ENCODE results near the gene GBA3.

The GBA3 gene

GRCh38 chr4:22695917-22696316 is 3.2 kb downstream of the GBA3 start:
- no peak for DNase-seq (ENCODE audit: low read depth)

- no peak for DNase-seq (ENCODE audit: low read depth)
These were observed 11.2 kb downstream of the GBA3 start for GRCh38 chr4:22703912-22704311.

GRCh38 chr4:22707390-22707789 is 14.7 kb downstream of the GBA3 start:
- no peak for DNase-seq (ENCODE audit: low read depth)

GRCh38 chr4:22708961-22709360 is 16.2 kb downstream of the GBA3 start:
- DNase-seq (ENCODE audit: low read depth) = no peak

- no peak for DNase-seq (ENCODE audit: low read depth)
These were observed 19.4 kb downstream of the GBA3 start for GRCh38 chr4:22712105-22712504.

GRCh38 chr4:22712529-22712928 is 19.8 kb downstream of the GBA3 start:
- no peak for DNase-seq (ENCODE audit: low read depth)

- no peak for DNase-seq (ENCODE audit: low read depth)
These were observed 21.1 kb downstream of the GBA3 start for GRCh38 chr4:22713841-22714240.

- no peak for DNase-seq (ENCODE audit: low read depth)
These were observed 26.5 kb downstream of the GBA3 start for GRCh38 chr4:22719218-22719617.

GRCh38 chr4:22720091-22720490 is 27.4 kb downstream of the GBA3 start:
- no peak for DNase-seq (ENCODE audit: low read depth)

GRCh38 chr4:22721204-22721603 is 28.5 kb downstream of the GBA3 start:
- no peak for DNase-seq (ENCODE audit: low read depth)

- DNase-seq (ENCODE audit: low read depth) = no peak
These were observed 37.3 kb downstream of the GBA3 start for GRCh38 chr4:22730021-22730420.

GRCh38 chr4:22733816-22734215 is 41.1 kb downstream of the GBA3 start:
- DNase-seq (ENCODE audit: low read depth) = no peak

GRCh38 chr4:22736912-22737311 is 44.2 kb downstream of the GBA3 start:
- no peak for DNase-seq (ENCODE audit: low read depth)

GRCh38 chr4:22739968-22740367 is 47.2 kb downstream of the GBA3 start:
- DNase-seq (ENCODE audit: low read depth) = no peak

GRCh38 chr4:22741744-22742143 is 49.0 kb downstream of the GBA3 start:
- DNase-seq (ENCODE audit: low read depth) = no peak

- no peak for DNase-seq (ENCODE audit: low read depth)
These were observed 50.6 kb downstream of the GBA3 start for GRCh38 chr4:22743290-22743689.

GRCh38 chr4:22744478-22745062 is 51.8 kb downstream of the GBA3 start:
- DNase-seq (ENCODE audit: low read depth) = no peak

- no peak for DNase-seq (ENCODE audit: low read depth)
These were observed 52.5 kb downstream of the GBA3 start for GRCh38 chr4:22745234-22745633.

- DNase-seq (ENCODE audit: low read depth) = no peak
These were observed 61.4 kb downstream of the GBA3 start for GRCh38 chr4:22754116-22754515.

GRCh38 chr4:22762548-22762947 is 69.8 kb downstream of the GBA3 start:
- no peak for DNase-seq (ENCODE audit: low read depth)

- no peak for DNase-seq (ENCODE audit: low read depth)
These were observed 71.4 kb downstream of the GBA3 start for GRCh38 chr4:22764183-22764582.

- no peak for DNase-seq (ENCODE audit: low read depth)
These were observed 73.3 kb downstream of the GBA3 start for GRCh38 chr4:22766068-22766467.

GRCh38 chr4:22778547-22779163 is 85.9 kb downstream of the GBA3 start:
- DNase-seq (ENCODE audit: low read depth) = no peak

- DNase-seq (ENCODE audit: low read depth) = no peak
These were observed 87.6 kb downstream of the GBA3 start for GRCh38 chr4:22780317-22780716.
